Right lobe of liver (tissue), 6 donors: ENCODE measurements around the gene SEC11C. TPM values are rescaled to one million over a fixed set of nuclear protein-coding genes. Genes with fewer than 3 reads are reported as not detected.

Source experiments
- ATAC-seq, 4 donors: fragments of 200-7000 bp; cut with Tn5 transposase; one replicate each; pipeline ENCODE4 v1.9.1; 2020; ENCODE audit warnings: mild to moderate bottlenecking in 4 of 4, moderate library complexity in 4 of 4
- DNase-seq, 3 donors: peaks; one replicate each; pipeline ENCODE4 v3.0.0-alpha.2; 2020
- H3K27ac ChIP-seq, 3 donors: fragments of 200-600 bp; one replicate each; pipeline ENCODE4 v1.8.0; 2022
- H3K27me3 ChIP-seq, 2 donors: fragments of 200-600 bp; one replicate each; pipeline ENCODE4 v1.8.0; 2022
- H3K36me3 ChIP-seq, 4 donors: fragments of 200-600 bp; sonication (generic) in 1 of 4; one replicate each; pipeline versions ENCODE4 v1.5.1 to v1.8.0; 2017 to 2022; ENCODE audit warnings: control low read depth in 1 of 4
- H3K4me1 ChIP-seq, 4 donors: fragments of 200-600 bp; sonication (generic) in 1 of 4; one replicate each; pipeline versions ENCODE4 v1.5.1 to v1.8.0; 2017 to 2022; ENCODE audit warnings: control low read depth in 1 of 4
- H3K4me3 ChIP-seq, 3 donors: fragments of 200-600 bp; one replicate each; pipeline ENCODE4 v1.8.0; 2022
- H3K9me3 ChIP-seq, 4 donors: fragments of 200-600 bp; sonication (generic) in 1 of 4; one replicate each; pipeline versions ENCODE4 v1.5.1 to v1.8.0; 2017 to 2022; ENCODE audit warnings: control low read depth in 1 of 4
- POLR2A ChIP-seq: fragments of 450-650 bp; IDR thresholded peaks from one replicate; pipeline ENCODE4 v1.6.1; 2017; ENCODE audit warnings: antibody characterized with exemption, mild to moderate bottlenecking
- WGBS: methylation state at CpG from one replicate; pipeline ENCODE4 v1.1.6; 2018; ENCODE audit warnings: low coverage, low lambda C conversion rate; ENCODE audit not compliant: insufficient coverage; ENCODE audit errors: missing lambda C conversion rate; 5-methylcytosine and 5-hydroxymethylcytosine counted together
- intact Hi-C, 2 donors: fragments of 100-400 bp; cut with DNase I; formaldehyde crosslinking; loops; one replicate each; pipeline versions ENCODE4 v1.11.2 to v1.14.1; 2022
- total RNA-seq, 6 experiments: library from RNA; depleted of rRNA in 2 of 6; stranded (reverse); fragments of >200 nt in 2 of 6; fragmentation: NEBNext Ultra II Directional in 3 of 6; extraction: Animal tissue kit (Norgen Biotek cat#: 25700) in 3 of 6; gene quantifications; one replicate each; pipeline versions ENCODE4 v1.1.0 to v1.2.4, GENCODE V29; 2016 to 2023
- TF ChIP-seq, protein P1 (sequence below), 4 donors: fragments of 200-600 bp in 3 of 4; fragments of 450-650 bp in 1 of 4; IDR thresholded peaks; one replicate each; pipeline versions ENCODE4 v1.5.1 to v1.8.0; 2016 to 2022; ENCODE audit warnings: antibody characterized with exemption in 4 of 4, mild to moderate bottlenecking in 2 of 4
- donor health status: DM: no; HTN: yes; CAD: no.
- donor health status: DM: no; HTN: no; CAD: no.
- donor health status: DM: no; HTN: no; CAD: no.
- donor health status: DM: no; HTN: yes; CAD: no.
- donor health status: DM: no; HTN: yes; CAD: no.

The SEC11C gene
- total RNA-seq, 6 experiments from 2014 or later, result 46.7 to 104 (median 85.3) TPM

DNA sequence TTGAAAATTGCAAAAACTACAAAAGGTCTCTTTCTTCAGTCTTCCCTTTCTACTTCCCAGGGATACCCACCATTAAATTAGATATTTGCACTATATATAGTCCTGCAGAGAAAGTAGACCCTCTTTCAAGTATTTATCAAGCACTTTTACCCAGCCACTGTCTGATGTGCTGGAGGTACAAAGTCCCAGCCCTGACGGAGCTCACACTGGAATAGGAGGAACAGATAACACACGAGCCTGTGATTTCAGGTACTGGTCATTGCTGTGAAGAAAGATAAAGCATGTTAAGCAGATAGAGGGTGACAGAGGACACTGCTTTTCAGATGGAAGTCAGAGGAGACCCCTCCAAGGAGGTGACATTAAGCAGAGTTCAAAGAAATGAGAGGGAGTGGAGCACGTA is 19.6 kb downstream of the SEC11C start:
- TF ChIP-seq, protein P1, sequence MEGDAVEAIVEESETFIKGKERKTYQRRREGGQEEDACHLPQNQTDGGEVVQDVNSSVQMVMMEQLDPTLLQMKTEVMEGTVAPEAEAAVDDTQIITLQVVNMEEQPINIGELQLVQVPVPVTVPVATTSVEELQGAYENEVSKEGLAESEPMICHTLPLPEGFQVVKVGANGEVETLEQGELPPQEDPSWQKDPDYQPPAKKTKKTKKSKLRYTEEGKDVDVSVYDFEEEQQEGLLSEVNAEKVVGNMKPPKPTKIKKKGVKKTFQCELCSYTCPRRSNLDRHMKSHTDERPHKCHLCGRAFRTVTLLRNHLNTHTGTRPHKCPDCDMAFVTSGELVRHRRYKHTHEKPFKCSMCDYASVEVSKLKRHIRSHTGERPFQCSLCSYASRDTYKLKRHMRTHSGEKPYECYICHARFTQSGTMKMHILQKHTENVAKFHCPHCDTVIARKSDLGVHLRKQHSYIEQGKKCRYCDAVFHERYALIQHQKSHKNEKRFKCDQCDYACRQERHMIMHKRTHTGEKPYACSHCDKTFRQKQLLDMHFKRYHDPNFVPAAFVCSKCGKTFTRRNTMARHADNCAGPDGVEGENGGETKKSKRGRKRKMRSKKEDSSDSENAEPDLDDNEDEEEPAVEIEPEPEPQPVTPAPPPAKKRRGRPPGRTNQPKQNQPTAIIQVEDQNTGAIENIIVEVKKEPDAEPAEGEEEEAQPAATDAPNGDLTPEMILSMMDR (IDR thresholded peaks at IDR 0.05), result no peak
- TF ChIP-seq POLR2A, result no peak
- intact Hi-C loops, result no loop called here
- no peaks in the 10 kb centered on the region for H3K4me1 ChIP-seq
- WGBS, result 80% methylated on average over 3 of the region's 3 CpGs
- H3K4me3 ChIP-seq, result no peak overlapping the region
- H3K27ac ChIP-seq, result no peak overlapping the region
- H3K9me3 ChIP-seq, result no peaks in the 10 kb centered on the region
- H3K27me3 ChIP-seq, result no peaks in the 10 kb centered on the region
- ATAC-seq (no peak), DNase-seq (no peak)
- peaks cover 0 to 9% (median under 1%) of the 10 kb centered on the region in 4 donors for H3K36me3 ChIP-seq

DNA sequence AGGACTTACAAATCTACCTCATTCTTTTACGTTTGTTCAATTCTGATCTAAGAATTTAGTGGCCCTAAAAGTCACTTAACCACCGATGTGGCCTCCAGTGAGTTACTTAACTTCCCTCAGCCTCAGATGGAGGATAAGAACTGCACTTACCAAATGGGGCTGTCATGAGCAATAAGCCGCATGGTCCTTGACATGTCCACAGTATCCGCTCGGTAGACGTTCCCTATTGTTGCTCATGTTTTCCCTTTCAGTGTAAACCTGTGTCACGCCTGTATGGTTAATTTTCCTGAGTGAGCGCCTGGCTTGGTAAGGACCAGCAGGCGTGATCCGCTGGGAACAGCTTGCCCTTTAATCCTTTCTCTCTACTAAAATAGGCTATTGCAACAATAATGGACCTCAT is 20.3 kb downstream of the SEC11C start:
- WGBS, result 84% methylated on average over 7 of the region's 10 CpGs
- peaks cover 0 to 9% (median under 1%) of the 10 kb centered on the region in 4 donors for H3K36me3 ChIP-seq

DNA sequence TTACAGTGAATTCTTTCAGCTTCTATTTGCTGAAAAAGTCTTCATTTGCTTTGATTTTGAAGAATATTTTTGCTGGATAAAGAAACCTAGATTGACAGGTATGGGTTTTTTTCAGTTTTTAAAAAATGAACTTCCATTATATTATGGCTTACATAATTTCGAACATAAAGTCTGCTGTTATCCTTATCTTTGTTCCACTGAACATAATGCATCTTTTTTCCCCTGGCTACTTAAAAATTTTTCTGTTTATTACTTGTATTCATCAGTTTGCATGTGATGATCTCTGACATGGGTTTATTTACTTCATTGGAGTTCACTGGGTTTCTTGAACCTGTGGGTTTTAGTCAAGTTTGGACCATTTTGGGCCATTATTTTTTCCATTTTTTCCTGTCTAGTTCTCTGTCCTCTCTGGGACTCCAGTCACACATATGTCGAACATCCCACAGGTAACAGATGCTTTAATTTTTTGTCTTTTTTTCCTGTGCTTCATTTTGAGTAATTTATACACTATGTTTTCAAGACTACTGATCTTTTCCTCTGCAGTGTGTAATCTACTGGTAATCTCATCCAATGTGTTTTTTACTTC is 33.1 kb downstream of the SEC11C start:
- no peak for DNase-seq
- intact Hi-C loops, result no loop called here
- no peaks in the 10 kb centered on the region for H3K27me3 ChIP-seq
- no peak overlapping the region for H3K27ac ChIP-seq
- TF ChIP-seq, protein P1 (IDR thresholded peaks at IDR 0.05), result no peak
- TF ChIP-seq POLR2A, result no peak
- WGBS, result 55% methylated on average over 2 of the region's 2 CpGs
- H3K36me3 ChIP-seq, result no peaks in the 10 kb centered on the region
- H3K9me3 ChIP-seq, result no peaks in the 10 kb centered on the region
- ATAC-seq, result no peak
- no peak overlapping the region for H3K4me3 ChIP-seq
- no peaks in the 10 kb centered on the region for H3K4me1 ChIP-seq

More for the DNA sequence above, 20.3 kb downstream of the SEC11C start:
- Histone ChIP-seq H3K27ac (no peak overlapping the region), H3K9me3 (no peaks in the 10 kb centered on the region), H3K27me3 (no peaks in the 10 kb centered on the region), H3K4me1 (no peaks in the 10 kb centered on the region), H3K4me3 (no peak overlapping the region)
- DNase-seq (no peak), ATAC-seq (no peak)
- intact Hi-C loops, result no loop called here
- no peak for TF ChIP-seq POLR2A
- TF ChIP-seq, protein P1 (IDR thresholded peaks at IDR 0.05), result no peak

DNA sequence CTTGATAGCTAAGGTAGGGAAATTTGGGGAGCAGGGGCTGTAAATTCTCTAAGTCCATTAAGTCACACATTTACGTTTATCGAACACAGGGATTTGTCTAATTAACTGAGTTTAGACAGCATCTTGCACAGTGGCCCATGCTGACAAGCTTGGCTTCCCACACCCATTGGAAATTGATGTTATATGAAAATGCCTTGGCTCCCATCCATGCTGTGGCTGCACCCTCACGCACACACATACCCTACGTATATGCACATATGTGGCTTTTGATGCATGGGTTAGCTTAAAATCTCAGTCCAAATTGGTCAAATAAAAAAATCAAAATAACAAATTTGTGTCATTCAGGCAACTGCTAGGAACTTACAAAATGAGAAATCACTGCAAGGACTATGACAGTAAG is 37.8 kb downstream of the SEC11C start:
- ATAC-seq (no peak), DNase-seq (no peak)
- Histone ChIP-seq H3K27ac (no peak overlapping the region), H3K4me1 (no peaks in the 10 kb centered on the region), H3K4me3 (no peak overlapping the region), H3K36me3 (no peaks in the 10 kb centered on the region), H3K9me3 (no peaks in the 10 kb centered on the region), H3K27me3 (no peaks in the 10 kb centered on the region)
- intact Hi-C loops, result no loop called here
- WGBS, result 78% methylated on average over 4 of the region's 4 CpGs
- no peak for TF ChIP-seq POLR2A
- TF ChIP-seq, protein P1 (IDR thresholded peaks at IDR 0.05), result no peak
